HG03280 (cell line): ENCODE measurements around the gene ANKLE2.

Source experiments
- ATAC-seq: cut with Tn5 transposase; IDR thresholded peaks from one replicate; pipeline ENCODE4 v1.9.1; 2021; ENCODE audit warnings: mild to moderate bottlenecking, moderate library complexity; ENCODE audit not compliant: unreplicated experiment

ANKLE2 gene

DNA sequence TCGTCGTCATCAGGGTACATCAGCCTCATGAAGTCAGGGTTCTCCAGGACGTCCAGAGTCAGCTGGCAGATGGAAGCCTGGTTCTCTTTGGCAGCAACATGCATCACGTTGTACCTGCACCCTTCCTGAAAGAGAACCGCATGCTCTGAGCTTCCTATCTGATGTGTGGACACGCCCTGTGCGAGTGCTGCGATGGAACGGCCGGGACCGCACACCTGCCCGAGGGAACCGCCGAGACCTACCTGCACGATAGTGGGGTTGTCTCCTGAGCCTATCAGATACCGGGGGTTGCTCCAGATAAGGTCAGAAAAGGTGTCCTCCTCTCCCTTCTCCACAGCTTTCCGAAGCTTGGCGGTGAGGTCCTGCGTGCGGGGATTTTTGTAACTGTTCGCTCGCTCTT, 13.7 kb downstream of the ANKLE2 start:
- no peak for ATAC-seq

DNA sequence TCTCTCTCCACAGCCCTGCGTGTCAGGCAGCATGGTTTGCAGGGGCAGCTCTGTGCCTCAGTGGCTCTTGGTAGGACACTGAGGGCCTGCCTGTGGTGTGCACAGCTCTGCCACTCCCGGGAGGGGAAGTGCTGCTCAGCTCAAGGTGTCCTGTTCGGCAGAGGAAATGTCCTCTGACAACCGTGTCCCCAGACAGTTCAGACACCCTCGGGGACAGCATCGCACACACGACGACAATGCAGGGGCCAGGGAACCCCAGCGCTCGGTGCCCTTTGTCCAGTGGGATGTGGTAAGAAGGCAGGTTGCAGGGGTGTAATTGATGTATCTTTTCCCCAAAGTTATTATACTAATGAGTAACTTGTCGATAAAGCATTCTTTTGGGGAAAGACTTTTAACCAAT, 14.2 kb downstream of the ANKLE2 start:
- no peak for ATAC-seq

DNA sequence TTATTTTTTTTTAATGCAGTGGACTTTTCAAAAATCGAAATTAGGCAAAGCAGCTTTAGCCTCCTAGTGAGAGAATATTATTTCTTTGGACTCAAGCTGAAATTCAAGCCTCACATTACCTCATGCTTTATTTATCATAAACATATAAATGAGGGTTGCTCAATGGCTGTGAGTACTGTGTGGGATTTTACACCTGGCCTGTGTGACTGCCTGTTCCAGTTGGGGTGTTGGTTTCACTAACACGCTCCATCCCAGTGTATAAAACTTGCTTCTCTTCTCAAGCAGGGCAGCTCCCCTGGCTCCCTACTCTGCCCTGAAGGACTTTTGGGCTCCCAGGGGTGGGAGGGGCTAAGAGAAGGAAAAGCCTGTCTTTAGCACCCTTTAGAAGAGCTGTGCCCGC, 15.0 kb downstream of the ANKLE2 start:
- no peak for ATAC-seq

DNA sequence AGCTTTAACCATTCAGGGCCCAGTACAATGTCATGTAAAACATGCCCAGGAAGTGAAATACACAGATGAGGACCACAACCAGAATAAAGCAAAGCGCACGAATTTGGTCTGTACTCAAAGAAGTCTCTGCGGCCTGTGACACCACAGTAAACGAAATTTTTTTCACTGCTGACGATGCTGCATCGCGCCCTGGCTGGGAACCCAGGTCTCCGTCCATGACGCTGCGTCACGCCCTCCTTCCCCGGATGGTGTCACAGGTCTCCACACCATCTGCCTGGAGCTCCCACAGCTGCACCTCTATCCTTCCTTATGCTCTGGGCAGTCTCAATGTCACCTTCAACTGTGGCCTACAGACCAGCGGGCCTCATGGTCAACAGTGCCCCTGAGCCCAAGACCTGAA, 17.8 kb downstream of the ANKLE2 start:
- no peak for ATAC-seq

DNA sequence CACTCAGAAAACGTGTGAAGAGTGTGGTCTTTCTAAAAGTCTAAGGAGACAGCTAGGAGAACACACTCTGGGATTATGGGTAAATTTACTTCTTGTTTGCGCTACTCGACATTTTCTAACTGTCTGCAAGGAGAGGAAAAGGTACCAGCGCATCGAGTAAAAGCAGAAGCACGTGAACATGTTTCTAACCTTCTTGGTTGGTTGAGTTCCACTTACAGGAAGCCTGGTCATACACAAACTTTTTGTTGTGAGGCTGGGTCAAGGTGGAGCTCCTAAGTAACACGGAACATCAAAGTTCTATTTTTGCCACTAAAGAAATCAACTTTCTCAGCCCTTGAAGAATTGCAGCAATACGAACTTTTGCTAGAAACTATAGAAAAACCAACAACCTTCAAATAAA, 20.0 kb downstream of the ANKLE2 start:
- ATAC-seq = no peak

DNA sequence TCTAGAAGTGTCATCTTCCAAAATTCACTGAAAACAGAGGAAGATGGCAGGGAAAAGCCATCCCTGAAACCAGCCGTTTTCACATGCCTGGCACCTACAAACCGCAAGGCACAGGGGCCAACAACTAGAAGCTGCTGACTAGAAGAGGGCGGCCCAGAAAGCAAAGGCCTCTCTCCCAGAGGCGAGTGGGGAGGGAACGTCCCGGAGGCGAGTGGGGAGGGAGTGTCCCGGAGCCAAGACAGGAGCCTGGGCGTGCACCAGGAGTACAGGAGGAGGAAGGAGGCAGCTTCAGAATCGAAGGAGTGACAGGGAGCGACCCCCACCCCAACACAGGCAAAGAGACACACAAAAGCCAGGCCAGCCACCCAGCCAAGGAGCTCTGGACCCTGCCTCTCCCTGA, 21.0 kb downstream of the ANKLE2 start:
- ATAC-seq = no peak

DNA sequence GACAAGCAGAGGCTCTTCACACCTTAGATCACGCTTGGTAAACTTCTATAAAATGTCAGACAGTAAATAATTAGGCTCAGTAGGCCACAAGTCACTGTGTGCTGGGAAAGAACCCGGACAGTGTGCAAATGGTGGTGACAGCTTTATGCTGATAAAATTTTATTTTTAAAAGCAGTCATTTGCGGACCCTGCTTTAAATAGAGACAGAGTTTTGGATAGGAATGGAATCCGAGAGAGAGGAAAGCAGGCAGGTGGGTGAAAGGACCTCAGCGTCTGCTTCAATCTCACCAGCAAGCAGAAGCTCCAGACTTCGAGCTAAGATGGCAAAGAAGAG, 21.4 kb downstream of the ANKLE2 start:
- ATAC-seq = no peak

DNA sequence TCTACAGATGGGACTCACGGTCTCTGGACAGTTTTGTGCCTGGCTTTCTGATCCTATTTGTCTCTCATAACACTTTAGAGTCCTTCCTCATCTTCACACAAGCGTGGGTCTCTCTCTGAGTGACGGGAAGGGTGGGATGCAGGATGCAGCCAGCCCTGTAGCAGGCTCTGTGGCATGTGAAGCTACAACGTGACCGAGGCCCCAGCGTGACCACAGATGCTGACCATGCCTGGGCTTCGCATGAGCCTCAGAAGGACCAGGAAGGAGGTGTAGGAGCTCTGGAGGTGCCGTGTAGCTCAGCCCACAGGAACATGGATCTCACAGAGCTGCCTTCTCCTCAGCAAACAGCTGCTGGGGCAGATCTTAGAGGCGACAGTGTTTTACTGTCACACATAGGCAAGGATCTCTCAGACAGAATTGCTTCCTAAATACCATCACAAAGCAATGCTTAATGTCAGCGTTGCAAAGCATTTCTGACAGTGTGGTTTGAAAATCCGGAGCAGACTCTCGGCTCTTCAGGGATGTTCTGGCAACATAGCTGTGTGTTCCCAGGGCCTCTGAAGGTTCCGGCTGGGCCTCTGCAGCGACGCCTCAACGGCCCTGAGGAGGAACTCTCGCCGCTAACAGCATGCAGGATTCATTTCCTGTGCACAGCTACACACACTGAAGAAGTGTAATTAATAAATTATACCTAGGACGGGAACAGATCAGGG, 21.9 kb downstream of the ANKLE2 start:
- ATAC-seq = no peak

DNA sequence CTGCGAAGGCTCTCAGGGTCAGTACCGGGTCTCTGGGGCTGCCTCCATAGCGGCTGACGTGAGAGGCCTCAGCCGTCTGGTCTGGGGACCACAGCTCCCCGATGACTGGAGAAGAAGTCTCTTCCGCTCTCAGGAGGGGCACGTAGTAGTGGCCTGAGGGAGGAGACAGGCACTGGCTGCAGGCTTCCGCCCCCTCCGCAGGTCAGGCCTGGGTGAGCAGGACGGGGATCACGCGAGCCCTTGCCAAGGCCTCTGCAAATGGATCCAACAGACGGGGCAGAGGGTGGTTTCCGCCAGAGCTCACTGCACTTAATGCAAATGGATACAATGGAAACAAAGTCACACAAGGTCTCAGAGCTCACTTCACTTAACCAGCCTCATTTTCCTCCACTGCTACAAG, 24.7 kb downstream of the ANKLE2 start:
- no peak for ATAC-seq

DNA sequence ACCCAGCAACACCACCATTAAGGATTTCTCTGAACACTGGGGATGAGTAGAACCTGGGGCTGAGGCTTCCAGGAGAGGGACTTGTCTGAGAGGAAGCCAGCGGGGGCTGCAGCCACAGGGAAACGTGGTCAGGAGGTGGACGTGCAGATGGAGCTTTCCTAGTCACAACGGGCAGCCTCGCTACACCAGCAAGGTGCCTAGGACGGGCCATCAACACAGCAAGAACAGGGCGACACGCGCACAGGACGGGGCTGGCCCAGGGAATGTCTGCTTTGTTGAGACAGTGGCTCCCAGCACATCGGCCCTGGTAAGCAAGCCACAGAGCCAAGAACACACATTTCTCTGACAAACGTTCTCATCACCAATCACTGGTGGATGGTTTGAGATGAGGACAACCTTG, 25.3 kb downstream of the ANKLE2 start:
- ATAC-seq = no peak

DNA sequence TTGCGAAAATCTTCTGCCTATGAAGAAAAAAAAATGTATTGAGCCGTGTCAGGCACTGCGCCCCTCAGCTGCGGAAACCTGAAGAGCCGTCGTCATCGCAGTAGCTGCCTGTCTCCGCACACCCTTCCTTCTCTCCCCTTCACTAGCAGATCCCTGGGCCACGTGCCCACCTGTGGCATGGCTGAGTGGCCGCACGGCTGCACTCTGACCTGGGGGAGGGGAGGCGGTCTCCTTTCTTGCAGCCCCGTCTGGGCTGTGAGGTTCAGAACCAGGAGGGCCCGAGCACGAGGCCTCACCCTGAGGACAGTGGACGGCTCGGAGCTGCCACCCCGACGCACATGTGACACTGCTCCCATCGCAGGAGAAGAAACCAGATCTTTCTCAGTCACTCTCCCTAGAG, 26.1 kb downstream of the ANKLE2 start:
- ATAC-seq = no peak

DNA sequence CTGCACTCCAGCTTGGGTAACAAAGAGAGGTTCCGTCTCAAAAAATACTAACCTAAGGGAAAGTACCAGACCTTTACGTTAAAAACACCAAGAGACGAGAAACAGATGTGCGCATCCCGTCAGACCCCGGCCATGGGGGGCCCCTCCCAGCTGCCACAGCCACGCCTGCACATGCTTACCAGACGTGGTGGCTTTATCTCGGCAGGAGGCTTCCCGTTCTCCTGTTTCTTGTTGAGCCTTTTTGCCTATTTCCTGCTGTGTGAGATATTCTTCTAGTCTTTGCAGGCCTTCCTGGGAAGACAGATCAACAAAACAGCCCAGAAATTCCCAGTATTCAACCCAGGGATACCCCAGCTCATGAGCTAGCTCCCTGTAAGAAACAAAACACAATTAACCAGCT, 27.4 kb downstream of the ANKLE2 start:
- ATAC-seq = no peak

DNA sequence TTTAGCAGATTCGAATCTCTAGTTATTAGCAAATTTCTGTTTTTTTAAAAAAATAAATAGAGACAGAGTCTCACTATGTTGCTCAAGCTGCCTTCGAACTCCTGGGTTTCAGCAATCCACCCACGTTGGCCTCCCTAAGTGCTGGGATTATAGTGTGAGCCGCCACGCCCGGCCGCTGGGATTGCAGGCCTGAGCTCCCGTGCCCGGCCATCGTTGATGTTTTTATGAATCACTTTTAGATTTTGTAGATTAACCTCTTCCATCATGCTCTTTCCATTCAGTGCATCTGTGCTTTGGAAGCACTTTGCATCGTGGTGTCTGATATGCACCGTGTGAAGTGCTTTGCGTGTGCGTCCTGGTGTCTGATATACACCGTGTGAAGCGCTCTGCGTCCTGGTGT, 30.1 kb downstream of the ANKLE2 start:
- ATAC-seq = no peak

DNA sequence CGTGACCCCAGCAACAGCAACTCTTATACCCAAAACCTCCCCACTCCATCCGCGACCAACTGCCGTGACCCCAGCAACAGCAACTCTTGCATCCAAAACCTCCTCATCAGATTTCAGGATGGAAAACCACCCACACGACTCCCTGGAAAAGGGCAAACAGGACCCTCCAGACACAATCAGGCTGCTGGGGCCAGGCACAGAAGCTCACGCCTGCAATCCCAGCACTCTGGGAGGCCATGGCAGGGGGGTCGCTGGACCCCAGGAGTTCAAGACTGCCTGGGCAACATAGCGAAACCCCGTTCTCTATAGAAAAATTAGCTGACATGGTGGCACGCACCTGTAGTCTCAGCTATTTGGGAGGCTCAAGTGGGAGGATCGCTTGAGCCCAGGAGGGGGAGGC, 31.3 kb downstream of the ANKLE2 start:
- ATAC-seq = no peak

DNA sequence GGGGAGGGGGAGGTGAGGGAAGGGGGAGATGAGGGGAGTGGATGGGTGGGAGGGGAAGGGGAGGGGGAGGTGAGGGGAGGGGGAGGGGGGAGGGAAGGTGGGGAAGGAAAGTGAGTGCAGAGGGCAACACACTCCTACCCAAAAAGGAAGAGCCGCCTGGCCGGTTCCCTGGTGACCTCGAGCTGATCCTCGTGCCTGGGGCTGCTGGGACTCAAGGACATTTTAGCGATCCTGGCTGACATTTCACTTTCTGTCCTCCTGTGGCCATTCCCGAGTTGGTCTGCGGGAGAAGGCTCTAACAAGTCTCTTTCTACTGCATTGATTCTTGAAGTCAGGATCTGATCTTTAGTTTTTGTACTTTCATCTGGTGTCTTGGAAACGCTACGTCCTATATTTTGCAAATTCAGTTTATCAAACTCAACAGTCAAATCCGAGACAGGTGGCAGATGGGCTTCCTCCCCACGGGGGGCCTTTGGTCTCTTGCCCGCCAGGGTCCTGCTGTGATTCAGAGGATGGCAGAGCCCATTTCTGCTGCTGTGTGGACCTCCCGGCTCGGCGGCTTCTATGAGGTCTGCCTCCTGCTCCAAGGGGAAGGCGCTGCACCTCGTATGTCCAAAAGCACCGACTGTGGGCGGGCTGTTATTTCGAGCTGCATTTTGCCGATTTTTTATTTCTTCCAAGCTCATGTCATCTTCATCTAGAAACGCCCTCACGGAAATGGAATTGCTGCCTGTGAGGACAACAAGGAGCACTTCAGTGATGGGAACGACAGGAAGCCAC, 31.9 kb downstream of the ANKLE2 start:
- ATAC-seq = no peak

DNA sequence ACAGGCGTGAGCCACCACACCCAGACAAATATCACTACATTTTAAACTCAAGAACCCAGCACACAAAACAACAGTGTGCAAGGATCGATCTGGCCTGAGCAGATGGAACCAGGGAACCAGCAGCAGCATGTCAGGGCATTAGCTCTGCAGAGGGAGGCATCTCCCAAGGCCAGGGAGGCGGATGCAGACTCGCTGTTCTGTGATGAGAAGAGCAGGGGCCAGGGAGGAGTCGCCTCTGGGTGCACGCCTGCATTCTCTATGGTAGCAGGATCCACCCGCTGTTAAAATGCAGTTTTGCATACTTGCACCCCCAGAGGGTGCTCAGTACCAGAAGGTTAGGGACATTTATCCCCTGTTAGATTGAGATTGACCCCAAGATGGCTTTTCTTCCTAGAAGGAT, 33.1 kb downstream of the ANKLE2 start:
- no peak for ATAC-seq

DNA sequence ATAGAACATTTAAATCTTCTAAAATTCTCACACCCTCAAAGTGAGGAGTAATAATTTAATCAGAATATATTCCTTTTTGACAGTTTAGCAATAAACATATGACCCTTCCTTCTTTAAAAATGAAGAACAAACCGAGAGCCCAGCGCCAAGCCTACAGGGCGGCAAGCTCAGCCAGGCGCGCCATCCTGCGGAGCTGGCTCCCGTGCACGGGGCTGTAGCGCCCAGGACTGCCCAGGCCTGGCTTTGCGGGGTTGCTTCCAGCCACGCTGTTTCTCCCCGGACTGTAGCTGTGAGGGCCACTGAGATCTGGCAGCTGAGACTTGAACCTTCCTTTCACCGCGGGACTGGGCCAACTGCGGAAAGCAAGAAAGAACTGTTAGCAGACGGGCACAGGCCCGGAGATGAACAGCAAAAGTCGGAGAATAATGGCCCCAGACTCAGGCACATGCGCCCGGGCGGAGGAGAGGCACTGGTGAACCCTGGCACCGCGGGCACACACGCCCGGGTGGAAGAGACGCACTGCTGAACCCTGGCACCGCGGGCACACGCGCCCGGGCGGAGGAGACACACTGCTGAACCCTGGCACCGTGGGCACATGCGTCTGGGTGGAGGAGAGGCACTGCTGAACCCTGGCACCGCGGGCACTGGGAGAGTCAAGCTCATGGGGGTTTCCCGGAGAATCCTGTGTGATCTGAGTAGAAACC, 34.4 kb downstream of the ANKLE2 start:
- no peak for ATAC-seq

DNA sequence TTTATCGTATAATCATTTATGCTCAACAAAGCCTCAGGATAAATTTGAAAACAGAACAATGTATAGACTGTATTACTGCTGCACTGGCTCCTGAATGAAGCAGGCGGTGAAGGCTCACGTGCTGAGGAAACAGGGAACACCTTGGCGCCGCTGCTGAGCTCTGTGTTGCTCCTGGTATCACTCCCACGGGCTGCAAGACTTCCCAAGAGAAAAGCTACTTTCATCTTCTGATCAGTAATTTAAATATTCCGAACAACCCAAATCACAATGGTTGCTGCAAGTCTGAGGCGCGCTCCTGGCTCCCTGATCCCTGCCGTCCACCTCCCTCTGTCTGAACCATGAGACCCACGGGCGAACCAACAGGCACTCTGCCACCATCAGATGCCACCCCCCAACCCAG, 35.2 kb downstream of the ANKLE2 start:
- no peak for ATAC-seq

DNA sequence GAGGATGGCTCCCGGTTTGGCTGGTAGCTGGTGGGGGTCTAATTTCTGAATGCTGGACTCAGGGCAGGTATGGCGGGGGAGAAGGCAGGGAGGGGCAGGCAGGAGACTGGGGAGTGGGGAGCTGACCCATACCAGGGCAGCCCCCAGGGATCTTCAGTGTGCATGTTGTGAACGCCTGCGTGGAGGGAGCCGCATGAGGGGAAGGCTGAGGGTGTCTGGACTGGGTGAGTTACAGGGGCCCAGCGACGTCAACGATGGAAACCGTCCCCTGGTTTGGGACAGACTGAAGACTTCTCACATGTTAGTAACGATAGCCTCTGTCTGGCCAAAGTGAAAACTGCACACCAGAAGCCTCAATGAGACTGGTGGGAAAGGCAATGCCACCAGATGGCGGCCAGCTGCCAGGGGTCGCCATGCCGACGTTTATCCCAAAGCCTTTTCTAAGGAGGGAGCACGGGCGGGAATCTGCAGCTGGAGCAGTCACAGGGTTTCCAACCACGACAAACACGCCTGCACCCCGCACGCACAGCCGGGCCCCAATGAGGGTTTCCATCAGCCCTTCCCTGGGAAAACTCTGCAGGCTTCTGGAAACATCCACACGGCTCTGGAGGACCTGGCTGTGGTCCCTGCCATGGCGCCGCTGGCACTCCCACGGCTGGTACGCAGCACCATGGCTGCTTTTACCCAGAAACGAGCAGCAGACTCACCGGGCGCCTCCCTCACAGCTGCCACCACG, 37.0 kb downstream of the ANKLE2 start:
- ATAC-seq = no peak

DNA sequence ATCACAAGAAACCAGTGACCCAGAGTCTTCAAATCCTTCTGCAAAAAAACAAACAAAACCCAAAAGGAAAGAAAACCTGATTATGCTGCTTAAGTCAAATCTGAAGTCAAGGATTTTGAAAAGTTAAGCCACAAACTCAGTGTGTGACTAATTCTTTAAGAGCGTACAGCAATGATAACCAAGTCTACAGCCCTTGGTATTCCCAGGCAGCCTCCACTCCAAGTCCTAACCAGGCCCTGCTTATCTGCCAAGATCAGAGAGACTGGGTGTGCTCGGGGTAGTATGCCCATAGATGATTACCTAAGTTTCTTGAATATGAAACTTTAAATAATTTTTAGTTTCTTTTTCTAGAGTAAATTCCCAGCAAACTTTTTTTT, 37.9 kb downstream of the ANKLE2 start:
- ATAC-seq = no peak

DNA sequence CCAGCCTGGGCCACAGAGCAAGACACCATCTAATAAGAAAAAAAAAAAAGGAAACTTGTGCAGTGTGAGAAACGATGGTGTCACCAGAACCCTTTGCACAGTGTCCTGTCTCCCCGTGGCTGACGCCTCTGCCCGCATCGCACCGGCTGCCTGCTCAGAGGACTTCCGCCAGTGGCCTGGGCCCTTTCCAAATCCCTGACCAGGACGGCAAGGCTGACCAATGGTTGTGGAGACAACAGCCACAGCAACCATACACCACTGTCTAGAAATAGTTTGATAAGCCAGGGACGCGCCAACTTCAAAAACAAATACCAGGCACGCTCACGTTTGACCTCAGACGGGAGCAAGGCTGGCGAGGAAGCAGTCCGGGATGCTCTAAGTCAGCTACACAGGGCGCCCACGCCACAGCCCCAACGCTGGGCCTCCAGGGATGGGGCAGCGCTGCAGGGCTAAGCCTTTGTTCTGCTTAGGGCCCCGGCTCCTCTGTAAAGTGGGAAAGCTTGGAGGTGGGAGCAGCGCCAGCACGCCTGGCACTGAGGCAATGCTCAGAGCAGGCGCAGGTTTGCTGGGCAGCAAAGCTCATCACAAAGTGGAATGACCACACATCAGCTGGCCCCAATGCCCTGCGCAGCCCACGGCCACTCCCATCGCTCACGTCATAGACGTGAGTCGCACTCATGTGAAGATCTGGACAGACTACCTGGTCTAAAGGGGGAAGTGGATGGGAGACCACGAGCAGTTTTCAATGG, 38.4 kb downstream of the ANKLE2 start:
- ATAC-seq = no peak
